Measurements from ENCODE around the gene PRL.

Gene PRL

DNA sequence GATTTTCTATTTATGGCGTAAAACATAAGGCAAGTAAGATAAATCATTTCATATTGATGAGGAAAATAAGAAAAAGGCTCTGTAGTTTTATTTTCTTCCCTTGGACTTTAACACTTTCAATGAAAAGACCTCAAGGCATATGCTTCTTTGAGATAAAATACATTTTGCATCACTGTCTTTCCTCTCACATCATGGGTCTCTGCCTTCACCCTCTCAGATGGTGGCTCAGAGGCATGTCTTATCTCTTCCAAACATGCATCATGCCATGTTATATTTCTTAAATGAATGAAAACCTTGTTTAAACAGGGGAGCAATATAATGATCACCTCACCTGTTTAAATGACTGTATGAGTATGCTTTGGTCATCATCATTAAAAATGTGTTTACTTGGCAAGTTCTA is 59.3 kb downstream of the PRL start:
- peak overlapping the region; percentile 73 for H3K27ac ChIP-seq
- DNase-seq (ENCODE audit: low read depth, low spot score) = no peak

All from epithelial cell of prostate (primary cell).